ENCODE measurements around the gene TOM1L2. TPM values are rescaled to one million over a fixed set of nuclear protein-coding genes. Genes with fewer than 3 reads are reported as not detected.

The TOM1L2 gene
- polyA plus RNA-seq, 1 donor from 2014 or later, result 40.9 TPM

DNA sequence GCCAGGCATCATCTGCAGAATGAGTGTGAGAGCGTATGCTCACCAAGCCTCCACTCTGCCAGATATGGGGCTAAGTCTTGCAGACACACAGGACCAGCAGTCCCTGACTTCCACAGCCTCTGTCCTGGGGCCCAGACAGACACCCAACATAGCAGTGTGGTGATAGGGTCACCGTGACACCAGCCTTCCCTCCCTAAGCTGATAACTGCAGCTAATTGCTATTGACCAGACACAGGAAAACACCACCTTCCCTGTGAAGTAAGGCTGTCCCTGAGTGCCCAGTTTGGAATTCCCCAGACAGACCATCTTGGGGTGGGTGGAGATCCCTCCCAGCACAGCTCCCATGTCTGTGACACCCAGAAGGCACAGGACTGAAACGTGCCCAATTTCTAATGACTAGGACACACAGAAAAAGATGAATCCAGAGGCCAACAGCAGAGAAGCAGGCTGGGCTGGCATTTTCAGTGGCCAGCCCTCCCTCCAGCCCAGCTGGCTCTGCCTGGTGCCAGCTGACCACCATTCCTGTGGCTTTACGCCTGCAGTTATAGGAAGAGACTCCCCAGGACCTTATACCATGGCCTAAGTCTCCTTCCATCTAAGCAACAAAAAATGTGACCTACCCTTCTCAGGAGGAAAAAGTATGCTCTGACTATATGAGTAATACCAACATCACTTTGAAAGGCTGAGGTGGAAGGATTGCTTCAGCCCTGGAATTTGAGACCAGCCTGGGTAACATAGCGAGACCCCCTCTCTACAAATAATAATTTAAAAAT, 36.5 kb upstream of the TOM1L2 start:
- no peak overlapping the region for H3K4me2 ChIP-seq (ENCODE audit: low read length)
- H3F3A ChIP-seq (ENCODE audit: insufficient read depth, low read length, poor library complexity, severe bottlenecking), result no peaks in the 10 kb centered on the region
- H3K9me2 ChIP-seq (ENCODE audit: insufficient read depth, low read length), result no peaks in the 10 kb centered on the region
- H4K20me1 ChIP-seq (ENCODE audit: insufficient read depth), result no peaks in the 10 kb centered on the region
- no peak for TF ChIP-seq CTCF (IDR thresholded peaks at IDR 0.05; ENCODE audit: poor library complexity, severe bottlenecking)
- TF ChIP-seq SMC3 (conservative IDR thresholded peaks at IDR 0.05; ENCODE audit: poor library complexity), result no peak
- TF ChIP-seq EZH2 (IDR thresholded peaks at IDR 0.05; ENCODE audit: borderline replicate concordance, insufficient read depth, low read length, poor library complexity, severe bottlenecking), result no peak
- no peak for TF ChIP-seq RAD21 (conservative IDR thresholded peaks at IDR 0.05)
- TF ChIP-seq, protein P1, sequence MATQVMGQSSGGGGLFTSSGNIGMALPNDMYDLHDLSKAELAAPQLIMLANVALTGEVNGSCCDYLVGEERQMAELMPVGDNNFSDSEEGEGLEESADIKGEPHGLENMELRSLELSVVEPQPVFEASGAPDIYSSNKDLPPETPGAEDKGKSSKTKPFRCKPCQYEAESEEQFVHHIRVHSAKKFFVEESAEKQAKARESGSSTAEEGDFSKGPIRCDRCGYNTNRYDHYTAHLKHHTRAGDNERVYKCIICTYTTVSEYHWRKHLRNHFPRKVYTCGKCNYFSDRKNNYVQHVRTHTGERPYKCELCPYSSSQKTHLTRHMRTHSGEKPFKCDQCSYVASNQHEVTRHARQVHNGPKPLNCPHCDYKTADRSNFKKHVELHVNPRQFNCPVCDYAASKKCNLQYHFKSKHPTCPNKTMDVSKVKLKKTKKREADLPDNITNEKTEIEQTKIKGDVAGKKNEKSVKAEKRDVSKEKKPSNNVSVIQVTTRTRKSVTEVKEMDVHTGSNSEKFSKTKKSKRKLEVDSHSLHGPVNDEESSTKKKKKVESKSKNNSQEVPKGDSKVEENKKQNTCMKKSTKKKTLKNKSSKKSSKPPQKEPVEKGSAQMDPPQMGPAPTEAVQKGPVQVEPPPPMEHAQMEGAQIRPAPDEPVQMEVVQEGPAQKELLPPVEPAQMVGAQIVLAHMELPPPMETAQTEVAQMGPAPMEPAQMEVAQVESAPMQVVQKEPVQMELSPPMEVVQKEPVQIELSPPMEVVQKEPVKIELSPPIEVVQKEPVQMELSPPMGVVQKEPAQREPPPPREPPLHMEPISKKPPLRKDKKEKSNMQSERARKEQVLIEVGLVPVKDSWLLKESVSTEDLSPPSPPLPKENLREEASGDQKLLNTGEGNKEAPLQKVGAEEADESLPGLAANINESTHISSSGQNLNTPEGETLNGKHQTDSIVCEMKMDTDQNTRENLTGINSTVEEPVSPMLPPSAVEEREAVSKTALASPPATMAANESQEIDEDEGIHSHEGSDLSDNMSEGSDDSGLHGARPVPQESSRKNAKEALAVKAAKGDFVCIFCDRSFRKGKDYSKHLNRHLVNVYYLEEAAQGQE (IDR thresholded peaks at IDR 0.05; ENCODE audit: borderline replicate concordance), result no peak
- no peak for TF ChIP-seq MXI1 (conservative IDR thresholded peaks at IDR 0.05; ENCODE audit: poor library complexity, severe bottlenecking)
- TF ChIP-seq POLR2AphosphoS5 (IDR thresholded peaks at IDR 0.05), result no peak
- no peak for TF ChIP-seq EP300 (conservative IDR thresholded peaks at IDR 0.05; ENCODE audit: poor library complexity, severe bottlenecking)
- TF ChIP-seq TAF1 (IDR thresholded peaks at IDR 0.05; ENCODE audit: low read depth), result no peak
- H3K9ac ChIP-seq (ENCODE audit: low read length), result no peak overlapping the region
- H2AFZ ChIP-seq (ENCODE audit: low read depth, low read length), result no peak overlapping the region
- no peak overlapping the region for H3K27ac ChIP-seq (ENCODE audit: low read length)
- H3K9me3 ChIP-seq (ENCODE audit: low read length), result no peaks in the 10 kb centered on the region
- H3K36me3 ChIP-seq (ENCODE audit: insufficient read depth, low read length), result no peaks in the 10 kb centered on the region
- H3K27me3 ChIP-seq (ENCODE audit: insufficient read depth, low read depth, low read length), result no peaks in the 10 kb centered on the region
- no peaks in the 10 kb centered on the region for H3K79me2 ChIP-seq (replicated peaks; ENCODE audit: insufficient read depth, low read length)
- no peak overlapping the region for H3K4me3 ChIP-seq (ENCODE audit: low read length)

DNA sequence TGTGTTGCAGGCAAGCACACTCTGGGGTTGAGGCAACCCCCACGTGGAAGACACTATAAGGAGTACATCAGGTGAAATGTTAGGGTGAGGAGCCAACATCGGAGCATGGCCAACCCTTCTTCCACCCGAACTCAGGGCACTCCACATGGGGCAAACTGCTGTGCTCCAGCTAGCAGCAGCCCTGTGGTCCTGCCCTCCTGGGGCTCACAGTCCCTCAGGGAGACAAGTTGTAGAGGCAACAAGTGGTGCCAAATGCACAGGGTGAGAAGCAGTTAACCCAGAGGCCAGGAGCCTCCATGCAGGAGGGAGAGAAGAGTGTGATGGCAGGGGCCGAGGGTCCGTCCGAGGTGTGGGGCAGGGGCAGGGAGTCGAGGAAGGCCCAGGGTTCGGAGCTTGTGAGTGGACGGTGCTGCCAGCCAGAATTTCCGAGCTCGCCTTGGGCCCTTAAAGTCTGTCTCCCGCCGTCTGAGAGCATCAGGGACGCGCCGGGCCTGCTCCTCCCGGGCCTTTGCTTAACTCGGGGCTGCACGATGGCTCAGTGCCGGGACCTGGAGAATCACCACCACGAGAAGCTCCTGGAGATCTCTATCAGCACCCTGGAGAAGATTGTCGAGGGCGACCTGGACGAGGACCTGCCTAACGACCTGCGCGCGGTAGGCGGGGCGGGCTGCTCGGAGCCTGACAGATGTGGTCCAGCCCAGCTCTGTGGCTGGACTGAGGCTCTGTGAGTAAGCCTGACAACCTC, 34.5 kb upstream of the TOM1L2 start:
- Histone ChIP-seq H3K36me3 (ENCODE audit: insufficient read depth, low read length) (no peaks in the 10 kb centered on the region), H3K9me2 (ENCODE audit: insufficient read depth, low read length) (no peaks in the 10 kb centered on the region), H3K9me3 (ENCODE audit: low read length) (no peaks in the 10 kb centered on the region), H3K4me3 (ENCODE audit: low read length) (no peak overlapping the region), H3K27me3 (ENCODE audit: insufficient read depth, low read depth, low read length) (no peaks in the 10 kb centered on the region), H3K27ac (ENCODE audit: low read length) (no peak overlapping the region), H3K4me2 (ENCODE audit: low read length) (no peak overlapping the region), H4K20me1 (ENCODE audit: insufficient read depth) (no peaks in the 10 kb centered on the region), H3K9ac (ENCODE audit: low read length) (no peak overlapping the region), H3K79me2 (replicated peaks; ENCODE audit: insufficient read depth, low read length) (no peaks in the 10 kb centered on the region), H2AFZ (ENCODE audit: low read depth, low read length) (no peak overlapping the region), H3F3A (ENCODE audit: insufficient read depth, low read length, poor library complexity, severe bottlenecking) (no peaks in the 10 kb centered on the region)
- TF ChIP-seq EZH2 (IDR thresholded peaks at IDR 0.05; ENCODE audit: borderline replicate concordance, insufficient read depth, low read length, poor library complexity, severe bottlenecking) (no peak), MXI1 (conservative IDR thresholded peaks at IDR 0.05; ENCODE audit: poor library complexity, severe bottlenecking) (no peak), POLR2AphosphoS5 (IDR thresholded peaks at IDR 0.05) (no peak), TAF1 (IDR thresholded peaks at IDR 0.05; ENCODE audit: low read depth) (no peak), SMC3 (conservative IDR thresholded peaks at IDR 0.05; ENCODE audit: poor library complexity) (no peak), CTCF (IDR thresholded peaks at IDR 0.05; ENCODE audit: poor library complexity, severe bottlenecking) (no peak), RAD21 (conservative IDR thresholded peaks at IDR 0.05) (no peak), EP300 (conservative IDR thresholded peaks at IDR 0.05; ENCODE audit: poor library complexity, severe bottlenecking) (no peak)
- TF ChIP-seq, protein P1 (IDR thresholded peaks at IDR 0.05; ENCODE audit: borderline replicate concordance), result no peak

Data from neural cell (in vitro differentiated cells).